Keratinocyte (primary cell): ENCODE measurements around the gene PRR18. TPM values are rescaled to one million over a fixed set of nuclear protein-coding genes. Genes with fewer than 3 reads are reported as not detected.

Experiments used
- DNase-seq: peaks from one replicate; pipeline ENCODE4 v3.0.0-alpha.2; 2011; ENCODE audit warnings: low read depth, missing footprints, low spot score
- FAIRE-seq: peaks from 2 replicates; lab custom pipeline; 2011; peaks lifted over from hg19 to GRCh38; lab: Jason Lieb, UNC
- H2AFZ ChIP-seq: 2 replicates; pipeline ENCODE4 v1.6.0; 2012; ENCODE audit warnings: low read length, control low read depth, inconsistent platforms; ENCODE audit not compliant: control insufficient read depth
- H3K27ac ChIP-seq: 2 replicates; pipeline ENCODE4 v1.5.1; 2011; ENCODE audit warnings: low read length; ENCODE audit not compliant: control insufficient read depth, insufficient read depth
- H3K27me3 ChIP-seq: 3 replicates; pipeline ENCODE4 v1.6.0; 2011; ENCODE audit warnings: low read length; ENCODE audit not compliant: control insufficient read depth, insufficient read depth; ENCODE audit errors: extremely low read depth
- H3K36me3 ChIP-seq, 2 experiments: 2 replicates in 1 of 2; 3 replicates in 1 of 2; pipeline ENCODE4 v1.5.1; 2011; ENCODE audit warnings: low read length in 2 of 2, mild to moderate bottlenecking in 1 of 2; ENCODE audit not compliant: control insufficient read depth in 2 of 2, insufficient read depth in 2 of 2; ENCODE audit errors: extremely low read depth in 1 of 2
- H3K4me1 ChIP-seq: 3 replicates; pipeline ENCODE4 v1.5.1; 2011; ENCODE audit warnings: low read length; ENCODE audit not compliant: control insufficient read depth, insufficient read depth; ENCODE audit errors: extremely low read depth
- H3K4me2 ChIP-seq: 3 replicates; pipeline ENCODE4 v1.6.0; 2011; ENCODE audit warnings: low read depth, low read length; ENCODE audit not compliant: control insufficient read depth, insufficient read depth; ENCODE audit errors: extremely low read depth
- H3K4me3 ChIP-seq, 3 experiments: fragments of 200-600 bp in 1 of 3; sonication (generic) in 1 of 3; 2 replicates in 2 of 3; 3 replicates in 1 of 3; pipeline ENCODE4 v1.5.1; 2011 to 2016; ENCODE audit warnings: low read length in 3 of 3, mild to moderate bottlenecking in 3 of 3, control low read depth in 2 of 3, inconsistent platforms in 1 of 3, low read depth in 1 of 3, mixed read lengths in 1 of 3, mixed run types in 1 of 3, moderate library complexity in 1 of 3; ENCODE audit not compliant: control insufficient read depth in 2 of 3, insufficient read depth in 2 of 3; ENCODE audit errors: extremely low read depth in 1 of 3
- H3K79me2 ChIP-seq: 2 replicates; pipeline ENCODE4 v1.6.0; 2012; ENCODE audit warnings: low read length; ENCODE audit not compliant: control insufficient read depth, insufficient read depth
- H3K9ac ChIP-seq: 3 replicates; pipeline ENCODE4 v1.6.0; 2011; ENCODE audit warnings: low read length; ENCODE audit not compliant: control insufficient read depth, insufficient read depth; ENCODE audit errors: extremely low read depth
- H3K9me1 ChIP-seq: 3 replicates; pipeline ENCODE4 v1.6.0; 2011; ENCODE audit warnings: low read length; ENCODE audit not compliant: control insufficient read depth, insufficient read depth; ENCODE audit errors: extremely low read depth
- H3K9me3 ChIP-seq: 2 replicates; pipeline ENCODE4 v1.5.1; 2012; ENCODE audit warnings: low read depth, low read length; ENCODE audit not compliant: control insufficient read depth
- H4K20me1 ChIP-seq: 3 replicates; pipeline ENCODE4 v1.6.0; 2011; ENCODE audit warnings: low read length; ENCODE audit not compliant: control insufficient read depth, insufficient read depth; ENCODE audit errors: extremely low read depth
- CTCF ChIP-seq, 3 experiments: IDR thresholded peaks in 1 of 3; conservative IDR thresholded peaks in 1 of 3; optimal IDR thresholded peaks in 1 of 3; 2 replicates in 2 of 3; 3 replicates in 1 of 3; pipeline versions ENCODE3 to v1.5.1; 2011; ENCODE audit warnings: low read length in 3 of 3, mild to moderate bottlenecking in 3 of 3, moderate library complexity in 2 of 3, control low read depth in 1 of 3, inconsistent platforms in 1 of 3; ENCODE audit not compliant: insufficient read depth in 2 of 3; ENCODE audit errors: extremely low read depth in 1 of 3
- EZH2 ChIP-seq: IDR thresholded peaks from one replicate; pipeline ENCODE4 v1.6.1; 2012; ENCODE audit warnings: inconsistent platforms, mild to moderate bottlenecking, low read length, moderate library complexity
- dilution Hi-C: fragments of 300-500 bp; cut with MboI; formaldehyde crosslinking; loops from one replicate; pipeline ENCODE4 v1.7.0; 2020; ENCODE audit warnings: low sequenced_read_pairs; ENCODE audit not compliant: extremely low pct_ligation_motif_present
- polyA plus RNA-seq, 5 experiments: library from polyadenylated mRNA; depleted of rRNA in 3 of 5; stranded (reverse) in 3 of 5; stranded (forward) in 1 of 5; unstranded in 1 of 5; fragments of >200 nt; gene quantifications; 1 replicate in 1 of 5; 2 replicates in 3 of 5; 3 replicates in 1 of 5; pipeline versions ENCODE4 v1.2.1 to v1.2.3, GENCODE V29; 2011 to 2012; ENCODE audit warnings: missing spikeins in 2 of 5, low read depth in 1 of 5, low replicate concordance in 1 of 5

The PRR18 gene
- polyA plus RNA-seq, 1 donor (not counting 4 experiments of a cell fraction or from before 2014, with no cell fraction given): not detected

- dilution Hi-C loops: no loop called here
- Histone ChIP-seq H3K9me1 (no peaks in the 10 kb centered on the region), H3K79me2 (no peaks in the 10 kb centered on the region), H3K4me1 (no peaks in the 10 kb centered on the region), H3K9ac (no peak overlapping the region), H3K36me3 (no peaks in the 10 kb centered on the region), H3K9me3 (no peaks in the 10 kb centered on the region), H2AFZ (no peak overlapping the region), H3K4me2 (no peak overlapping the region), H4K20me1 (no peaks in the 10 kb centered on the region), H3K4me3 (no peak overlapping the region), H3K27ac (no peak overlapping the region), H3K27me3 (peaks cover 5% of the 10 kb centered on the region)
- FAIRE-seq (no peak), DNase-seq (no peak)
- TF ChIP-seq EZH2: no peak
- TF ChIP-seq CTCF (optimal IDR thresholded peaks at IDR 0.05 in 1 of 3, IDR thresholded peaks at IDR 0.05 in 1 of 3, conservative IDR thresholded peaks at IDR 0.05 in 1 of 3; ENCODE audit: extremely low read depth in 1 of 3, insufficient read depth in 2 of 3, low read length in 3 of 3): no peak
Observed at GRCh38 chr6:166267526-166267925, 40.7 kb downstream of the PRR18 start.

GRCh38 chr6:166266336-166266735 is 41.9 kb downstream of the PRR18 start:
- no peak overlapping the region for H3K27ac ChIP-seq
- no peaks in the 10 kb centered on the region for H3K4me1 ChIP-seq
- H3K9me3 ChIP-seq: no peaks in the 10 kb centered on the region
- no peak overlapping the region for H3K4me2 ChIP-seq
- H4K20me1 ChIP-seq: no peaks in the 10 kb centered on the region
- DNase-seq (no peak), FAIRE-seq (no peak)
- dilution Hi-C loops: no loop called here
- no peak overlapping the region for H3K9ac ChIP-seq
- no peak overlapping the region for H3K4me3 ChIP-seq
- TF ChIP-seq EZH2 (no peak), CTCF (optimal IDR thresholded peaks at IDR 0.05 in 1 of 3, IDR thresholded peaks at IDR 0.05 in 1 of 3, conservative IDR thresholded peaks at IDR 0.05 in 1 of 3; ENCODE audit: extremely low read depth in 1 of 3, insufficient read depth in 2 of 3, low read length in 3 of 3) (no peak)
- no peak overlapping the region for H2AFZ ChIP-seq
- H3K9me1 ChIP-seq: no peaks in the 10 kb centered on the region
- H3K79me2 ChIP-seq: no peaks in the 10 kb centered on the region
- no peaks in the 10 kb centered on the region for H3K36me3 ChIP-seq
- H3K27me3 ChIP-seq: peaks cover 5% of the 10 kb centered on the region
